Dedifferentiated amniotic fluid mesenchymal stem cell (primary cell): ENCODE results near the gene RHOF.
"Not testable (repeated sequence)": the region's sequence is repeated elsewhere in the genome, so short reads cannot be mapped to it uniquely, and the experiment has no call there.

Experiments used
- DNase-seq: peaks from one replicate; pipeline ENCODE4 v3.0.0-alpha.2; 2016; ENCODE audit errors: extremely low spot score

RHOF gene

DNA sequence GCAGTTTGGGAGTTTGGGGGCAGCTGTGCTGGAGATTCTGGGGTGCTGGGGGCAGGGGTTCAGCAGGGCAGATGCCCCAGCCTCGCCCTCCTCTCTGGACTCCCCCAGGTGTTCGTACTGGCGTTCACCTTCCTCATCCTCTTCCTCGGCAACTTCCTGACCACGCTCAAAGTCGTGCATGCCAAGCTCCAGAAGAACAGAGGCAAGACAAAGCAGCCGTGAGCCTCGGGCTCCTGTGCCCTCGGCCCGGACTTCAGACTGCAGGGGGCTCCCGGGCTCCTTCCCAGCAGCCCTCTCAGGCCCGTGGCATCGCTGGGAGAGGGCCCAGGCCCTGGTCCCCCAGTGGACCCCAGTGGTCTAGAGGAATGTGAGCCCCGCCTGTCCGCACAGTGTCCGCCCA is 18.0 kb downstream of the RHOF start:
- DNase-seq: no peak

DNA sequence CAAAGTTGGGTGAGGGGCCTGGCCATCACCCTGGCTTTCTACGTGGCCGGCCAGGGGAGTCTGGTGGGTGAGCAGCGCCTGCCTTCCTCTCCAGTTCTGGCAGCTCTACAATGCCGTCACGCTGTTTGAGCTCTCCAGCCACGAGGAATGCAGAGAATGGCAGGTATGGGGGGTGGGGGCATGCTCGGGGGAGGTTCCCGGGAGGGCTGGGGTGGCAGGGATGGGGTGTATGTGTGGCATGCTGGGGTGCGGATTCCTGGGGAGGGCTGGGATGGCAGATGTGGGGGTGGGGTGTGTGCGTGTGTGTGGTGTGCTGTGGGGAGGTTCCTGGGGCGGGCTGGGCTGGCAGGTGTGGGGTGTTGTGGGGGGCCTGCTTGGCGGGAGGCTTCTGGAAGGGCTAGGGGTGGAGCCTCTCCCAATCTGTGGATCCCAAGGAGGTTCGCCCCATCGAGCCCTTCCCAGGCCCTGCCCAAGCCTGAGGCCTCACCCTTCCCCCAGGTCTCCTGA is 18.5 kb downstream of the RHOF start:
- no peak for DNase-seq

- no peak for DNase-seq
Observed at GRCh38 chr12:121773011-121773777, 20.3 kb downstream of the RHOF start.

DNA sequence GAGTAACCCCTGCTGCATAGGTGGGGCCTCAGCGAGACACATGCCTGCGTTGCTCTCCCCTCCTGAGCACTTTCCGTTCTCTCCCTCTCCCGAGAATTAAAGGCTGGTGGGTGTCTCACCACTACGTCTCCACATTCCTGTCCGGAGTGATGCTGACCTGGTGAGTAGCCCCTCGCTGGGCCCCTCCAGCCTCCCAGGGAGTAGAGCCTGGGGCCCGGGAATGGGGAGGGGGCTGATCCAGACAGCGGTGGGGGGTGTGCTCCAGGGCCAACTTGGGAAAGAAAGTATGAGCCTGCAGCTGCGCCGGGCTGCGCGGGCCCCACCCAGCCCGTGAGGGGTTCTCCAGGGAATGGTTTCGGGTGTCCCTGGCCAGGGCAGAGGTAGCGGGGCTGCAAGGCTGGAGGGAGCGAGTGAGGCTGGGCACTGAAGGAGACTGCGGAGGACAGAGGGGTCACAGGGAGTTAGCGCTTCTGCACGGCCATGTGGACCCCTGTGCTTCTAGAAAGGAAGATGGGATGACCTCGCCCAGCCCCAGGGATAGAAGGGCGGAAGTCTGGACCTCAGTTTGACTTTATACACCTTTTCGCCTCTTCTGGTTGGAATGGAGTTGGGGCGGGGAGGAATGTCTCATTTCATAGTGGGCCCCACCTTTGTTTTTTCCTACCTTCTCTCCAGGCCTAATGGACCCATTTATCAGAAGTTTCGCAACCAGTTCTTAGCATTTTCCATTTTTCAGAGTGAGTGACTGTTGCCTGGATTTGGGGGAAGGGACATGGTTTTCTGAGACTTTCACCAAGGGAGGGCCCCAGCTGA is 22.5 kb downstream of the RHOF start:
- no peak for DNase-seq

GRCh38 chr12:121770388-121770787 is 23.1 kb downstream of the RHOF start:
- no peak for DNase-seq

DNA sequence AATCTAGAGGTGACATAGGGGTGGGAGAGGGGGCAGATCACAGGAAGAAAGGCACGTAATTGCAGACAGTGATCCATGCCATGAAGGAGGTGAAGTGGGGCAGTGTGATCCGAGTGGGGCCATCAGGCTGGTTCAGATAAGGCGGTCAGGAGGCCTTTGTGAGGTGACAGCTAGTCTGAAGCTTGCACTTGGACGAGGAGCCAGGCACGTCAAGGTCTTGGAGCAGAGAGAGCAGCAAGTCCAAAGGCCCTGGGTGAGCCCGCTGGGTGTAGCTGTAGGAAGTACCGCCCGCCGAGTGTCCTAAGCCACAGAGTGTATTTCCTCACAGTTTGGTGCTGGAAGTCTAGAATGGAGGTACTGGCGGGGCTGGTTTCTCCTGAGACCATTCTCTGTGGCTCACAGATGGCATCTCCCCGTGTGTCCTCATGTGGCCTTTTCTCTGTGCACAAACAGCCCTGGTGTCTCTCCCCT is 23.6 kb downstream of the RHOF start:
- no peak for DNase-seq

DNA sequence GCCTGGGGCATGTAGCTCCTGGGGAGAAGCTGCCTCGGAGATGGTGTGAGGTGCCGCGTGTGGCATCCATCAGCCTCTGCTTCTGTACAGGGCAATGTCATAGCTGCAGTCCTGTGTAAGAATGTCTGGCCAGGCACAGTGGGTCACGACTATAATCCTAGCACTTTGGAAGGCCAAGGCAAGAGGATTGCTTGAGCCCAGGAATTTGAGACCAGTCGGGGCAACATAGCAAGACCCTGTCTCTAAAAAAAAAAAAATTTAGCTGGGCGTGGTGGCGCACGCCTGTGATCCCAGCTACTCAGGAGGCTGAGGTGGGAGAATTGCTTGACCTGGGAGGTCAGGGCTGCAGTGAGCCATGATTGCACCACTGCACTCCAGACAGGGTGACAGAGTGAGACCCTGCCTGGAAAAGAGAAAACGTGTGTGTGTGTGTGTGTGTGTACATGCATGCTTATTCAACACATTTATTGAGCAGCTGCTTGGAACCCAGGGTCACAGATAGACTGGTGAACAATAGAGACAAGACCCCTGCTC is 24.1 kb downstream of the RHOF start:
- no peak for DNase-seq

DNA sequence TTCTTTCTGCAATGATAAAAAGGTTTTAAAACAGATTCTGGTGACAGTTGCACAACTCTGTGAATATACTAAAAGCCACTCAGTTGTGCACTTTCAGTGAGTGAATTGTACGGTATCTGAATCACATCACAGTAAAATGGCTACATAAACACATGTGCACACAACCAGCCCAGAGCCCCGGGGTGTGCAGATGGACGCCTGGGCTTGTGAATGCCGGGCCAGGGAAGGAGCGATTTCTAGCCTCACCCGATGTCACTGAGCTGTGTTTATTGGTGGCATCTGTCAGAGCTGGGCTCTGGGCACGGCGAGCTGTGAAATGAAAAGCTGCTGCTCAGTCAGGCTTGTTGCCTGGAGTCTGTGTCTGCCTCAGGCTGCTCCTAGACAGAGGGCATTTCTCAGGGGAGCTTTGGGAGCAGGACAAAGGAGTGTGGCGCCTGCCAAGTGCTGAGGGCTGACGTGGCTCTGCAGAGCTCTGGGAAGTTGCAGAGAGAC is 25.9 kb downstream of the RHOF start:
- DNase-seq: peak; percentile 21

DNA sequence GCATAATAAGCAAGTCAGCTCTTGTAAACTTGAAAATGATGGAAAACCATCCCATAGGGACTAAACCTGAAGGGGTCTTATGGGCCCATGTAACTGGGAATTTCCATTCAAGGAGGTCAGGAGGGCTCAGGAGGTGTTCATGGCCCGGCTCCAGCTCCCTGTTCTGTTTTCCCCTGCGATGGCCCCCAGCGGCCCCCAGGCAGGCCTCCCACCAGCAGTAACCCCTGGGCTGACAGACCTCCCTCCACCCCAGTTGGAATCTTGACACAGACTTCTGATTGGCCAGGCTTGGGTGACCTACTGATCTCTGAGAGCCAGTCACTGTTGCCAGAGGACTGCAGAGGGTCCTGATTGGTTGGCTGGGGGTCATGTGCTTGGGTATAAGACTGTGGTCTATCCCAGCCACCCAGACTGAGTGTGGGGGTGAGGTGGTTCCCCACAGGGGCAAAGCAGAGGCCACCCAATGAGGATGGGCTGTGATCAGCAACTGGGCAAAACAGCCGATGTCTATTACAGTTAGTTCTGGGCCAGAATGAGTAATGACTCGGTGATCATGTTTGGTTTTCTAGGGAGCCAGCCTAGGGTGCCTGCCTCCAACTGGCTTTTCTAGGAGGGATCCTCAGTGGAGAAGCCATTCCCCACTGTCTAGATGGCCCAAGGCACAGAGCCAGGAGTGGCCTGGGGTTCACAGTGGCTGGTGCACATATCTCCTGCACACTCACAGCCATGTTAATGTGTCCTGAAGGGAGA is 27.0 kb downstream of the RHOF start:
- no peak for DNase-seq

GRCh38 chr12:121765573-121765972 is 27.9 kb downstream of the RHOF start:
- DNase-seq: peak; percentile 51

DNA sequence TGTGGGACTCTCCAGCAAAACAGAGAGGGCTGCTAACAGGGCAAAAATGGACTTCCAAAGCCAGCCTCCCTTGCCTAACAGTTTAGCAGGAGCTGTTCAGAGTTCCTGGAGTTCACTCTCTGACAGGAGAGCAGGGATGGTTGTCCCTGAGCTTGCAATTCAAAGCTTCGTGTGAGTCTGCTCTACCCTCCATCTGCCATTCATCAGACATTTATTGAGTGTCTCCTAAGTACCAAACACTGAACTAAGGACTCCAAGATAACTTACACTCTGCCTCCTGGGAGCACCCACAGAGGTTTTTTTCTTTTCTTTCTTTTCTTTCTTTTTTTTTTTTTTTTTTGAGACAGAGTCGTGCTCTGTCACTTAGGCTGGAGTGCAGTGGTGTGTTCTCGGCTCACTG is 28.7 kb downstream of the RHOF start:
- no peak for DNase-seq

DNA sequence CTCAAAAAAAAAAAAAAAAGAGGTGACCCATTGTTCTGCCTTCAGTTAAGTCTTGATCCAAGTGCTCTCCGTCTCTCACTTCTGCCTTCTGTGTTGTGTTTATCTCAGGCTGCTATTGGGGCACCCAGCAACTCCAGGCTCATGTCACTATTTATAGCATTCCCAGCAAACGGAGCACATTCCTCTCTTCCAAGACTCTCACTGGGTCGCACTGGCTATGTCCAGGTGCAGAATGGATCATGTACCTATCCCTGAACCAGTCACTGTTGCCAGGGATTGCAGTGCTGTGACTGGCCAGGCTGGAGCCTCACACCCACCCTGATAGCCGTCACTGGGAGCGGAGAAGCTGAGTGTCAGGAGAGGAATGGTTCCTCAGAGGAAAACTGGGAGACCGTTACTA is 31.2 kb downstream of the RHOF start:
- no peak for DNase-seq

GRCh38 chr12:121758536-121758935 is 35.0 kb downstream of the RHOF start:
- DNase-seq: not testable (repeated sequence)

- no peak for DNase-seq
Observed at GRCh38 chr12:121755591-121755990, 37.9 kb downstream of the RHOF start.

DNA sequence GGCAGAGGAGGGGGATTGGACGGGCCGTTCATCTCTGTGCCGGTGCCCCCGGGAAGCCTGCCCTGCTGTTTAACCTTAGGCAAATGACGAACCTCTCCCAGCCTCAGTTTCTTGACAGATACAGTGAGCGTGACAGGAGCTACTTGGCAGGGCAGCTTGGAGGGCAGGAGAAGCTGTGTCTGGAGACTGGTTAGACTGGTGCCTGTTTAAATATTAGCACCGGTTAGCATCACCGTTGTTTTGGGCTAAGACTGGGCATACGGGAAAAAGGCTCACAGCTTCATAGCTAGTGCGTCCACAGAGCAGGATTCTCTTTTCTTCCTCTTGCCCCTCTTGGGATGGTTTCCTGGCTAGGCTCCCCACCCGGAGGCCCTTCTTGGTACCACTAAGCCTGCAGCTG is 38.7 kb downstream of the RHOF start:
- DNase-seq: no peak

DNA sequence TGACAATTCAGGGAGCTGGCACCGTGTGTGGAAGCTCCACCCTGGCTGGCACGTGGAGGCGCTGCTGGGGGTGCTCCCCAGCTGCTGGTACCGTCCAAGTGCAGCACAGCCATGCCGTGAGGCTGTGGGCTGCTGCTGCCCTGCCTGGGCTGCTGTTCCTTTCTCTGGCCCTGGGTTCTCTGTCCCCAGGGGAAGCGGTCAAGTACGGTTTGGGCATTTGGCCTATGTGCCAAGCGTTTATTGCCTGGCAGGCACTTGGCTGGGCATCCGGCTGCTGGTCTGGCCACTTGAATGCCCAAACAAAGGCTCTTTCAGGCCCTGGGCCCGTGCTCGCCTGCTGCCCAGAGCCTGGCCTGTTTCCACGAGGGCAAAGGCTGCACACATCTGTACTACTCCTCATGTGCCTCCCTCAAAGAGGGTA is 39.6 kb downstream of the RHOF start:
- no peak for DNase-seq

DNA sequence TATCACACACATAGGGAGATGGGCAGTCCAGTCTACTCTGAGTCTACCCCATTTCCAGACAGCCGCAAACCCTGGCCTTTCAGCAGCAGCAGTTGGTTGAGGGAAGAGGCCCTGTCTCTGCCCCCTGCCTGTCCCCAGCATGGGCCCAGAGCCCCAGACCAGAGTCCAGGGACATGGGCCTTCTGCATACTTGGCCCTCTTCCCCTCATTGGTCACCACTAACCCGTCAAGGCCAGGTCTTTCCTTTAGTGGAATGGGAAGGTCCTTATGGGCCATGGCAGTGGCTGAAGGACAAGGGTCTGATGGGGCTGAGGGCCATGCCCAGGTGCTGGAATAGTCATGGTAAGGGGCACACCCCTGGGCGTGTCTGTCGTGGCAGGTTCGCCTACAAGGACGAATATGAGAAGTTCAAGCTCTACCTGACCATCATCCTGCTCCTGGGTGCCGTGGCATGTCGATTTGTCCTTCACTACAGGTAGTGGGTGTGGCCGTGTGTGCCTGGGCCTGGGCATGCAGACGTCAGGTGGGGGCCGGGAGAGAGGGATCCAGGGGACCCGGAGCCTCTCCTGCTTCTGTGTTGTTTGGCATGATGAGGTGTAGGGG is 41.6 kb downstream of the RHOF start:
- no peak for DNase-seq

DNA sequence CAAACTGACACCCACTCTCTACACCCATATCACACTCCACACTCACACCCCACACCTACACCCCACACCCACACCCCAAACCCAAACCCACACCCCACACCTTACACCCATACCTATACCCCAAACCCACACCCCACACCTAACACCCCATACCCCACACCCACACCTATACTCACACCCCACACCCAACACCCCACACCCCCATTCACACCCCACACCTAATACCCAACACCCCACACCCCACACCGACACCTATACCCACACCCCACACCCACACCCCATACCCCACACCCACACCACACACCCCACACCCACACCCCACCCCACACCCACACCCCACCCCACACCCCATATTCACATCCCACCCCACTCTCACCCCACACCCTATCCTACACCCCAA is 42.5 kb downstream of the RHOF start:
- no peak for DNase-seq

GRCh38 chr12:121750507-121750955 is 43.0 kb downstream of the RHOF start:
- DNase-seq: no peak

- DNase-seq: no peak
Observed at GRCh38 chr12:121749267-121749666, 44.2 kb downstream of the RHOF start.

GRCh38 chr12:121748571-121749265 is 44.8 kb downstream of the RHOF start:
- peak; percentile 18 for DNase-seq
